ENCODE data around the gene PDSS2. TPM values are rescaled to one million over a fixed set of nuclear protein-coding genes. Genes with fewer than 3 reads are reported as not detected.
"Not testable (repeated sequence)": the region's sequence is repeated elsewhere in the genome, so short reads cannot be mapped to it uniquely, and the experiment has no call there.

Gene PDSS2
- total RNA-seq, 2 experiments from 2014 or later: 11.5 to 11.8 TPM

- H3K27me3 Mint-ChIP-seq, H3K4me1 Mint-ChIP-seq, H3K27ac Mint-ChIP-seq, DNase-seq, POLR2A ChIA-PET, H3K4me3 Mint-ChIP-seq: not testable (repeated sequence)
- peaks cover 26% of the 10 kb centered on the region for H3K36me3 Mint-ChIP-seq (ENCODE audit: low read depth)
- H3K9me3 Mint-ChIP-seq: peaks cover 20% of the 10 kb centered on the region
- CTCF ChIA-PET: interaction anchor here (0.6 to 0.7 kb wide), 2 partner anchors 10 to 1528 kb away, joined by 3 read pairs; no protein-coding TSS in a partner anchor
Measured at GRCh38 chr6:107425951-107426350, 33.4 kb downstream of the PDSS2 start.

GRCh38 chr6:107423474-107423990 lies 35.8 kb downstream of the PDSS2 start:
- ChIA-PET POLR2A (interaction anchor here (0.7 kb wide), 1 partner anchor 308 kb away, joined by 3 read pairs; no protein-coding TSS in a partner anchor), CTCF (no interaction called here)
- Mint-ChIP-seq H3K4me3 (no peak overlapping the region), H3K36me3 (ENCODE audit: low read depth) (peaks cover 18% of the 10 kb centered on the region), H3K27me3 (no peaks in the 10 kb centered on the region), H3K27ac (no peak overlapping the region), H3K9me3 (peaks cover 17% of the 10 kb centered on the region), H3K4me1 (no peaks in the 10 kb centered on the region)
- no peak for DNase-seq

- Mint-ChIP-seq H3K9me3 (peaks cover 11% of the 10 kb centered on the region), H3K36me3 (ENCODE audit: low read depth) (peaks cover 12% of the 10 kb centered on the region), H3K27ac (no peak overlapping the region)
Measured at GRCh38 chr6:107421696-107422256, 37.6 kb downstream of the PDSS2 start.

GRCh38 chr6:107419733-107420132 lies 39.6 kb downstream of the PDSS2 start:
- no peak for DNase-seq
- H3K4me1 Mint-ChIP-seq: no peaks in the 10 kb centered on the region
- POLR2A ChIA-PET: no interaction called here
- CTCF ChIA-PET: interaction anchor here (1.0 kb wide), 1 partner anchor 39 kb away, joined by 3 read pairs; the partner anchor contains the start of gene PDSS2
- H3K36me3 Mint-ChIP-seq (ENCODE audit: low read depth): peaks cover 3% of the 10 kb centered on the region
- H3K27ac Mint-ChIP-seq: no peak overlapping the region
- H3K27me3 Mint-ChIP-seq: no peaks in the 10 kb centered on the region
- no peaks in the 10 kb centered on the region for H3K9me3 Mint-ChIP-seq
- H3K4me3 Mint-ChIP-seq: no peak overlapping the region

More at GRCh38 chr6:107421696-107422256, 37.6 kb downstream of the PDSS2 start:
- H3K27me3 Mint-ChIP-seq: no peaks in the 10 kb centered on the region
- no peaks in the 10 kb centered on the region for H3K4me1 Mint-ChIP-seq
- ChIA-PET POLR2A (no interaction called here), CTCF (interaction anchor here (0.6 kb wide), 1 partner anchor 497 kb away, joined by 4 read pairs; no protein-coding TSS in a partner anchor)
- no peak for DNase-seq
- no peak overlapping the region for H3K4me3 Mint-ChIP-seq

GRCh38 chr6:107418118-107418517 lies 41.2 kb downstream of the PDSS2 start:
- Mint-ChIP-seq H3K4me3 (no peak overlapping the region), H3K4me1 (no peaks in the 10 kb centered on the region), H3K27me3 (no peaks in the 10 kb centered on the region), H3K27ac (no peak overlapping the region), H3K36me3 (ENCODE audit: low read depth) (no peaks in the 10 kb centered on the region), H3K9me3 (no peaks in the 10 kb centered on the region)
- ChIA-PET CTCF (no interaction called here), POLR2A (no interaction called here)
- DNase-seq: no peak

GRCh38 chr6:107416145-107416544 lies 43.2 kb downstream of the PDSS2 start:
- H3K27ac Mint-ChIP-seq: no peak overlapping the region
- H3K27me3 Mint-ChIP-seq: no peaks in the 10 kb centered on the region
- POLR2A ChIA-PET: no interaction called here
- H3K4me1 Mint-ChIP-seq: no peaks in the 10 kb centered on the region
- DNase-seq: no peak
- CTCF ChIA-PET: interaction anchor here (0.7 kb wide), 1 partner anchor 10 kb away, joined by 3 read pairs; no protein-coding TSS in a partner anchor
- H3K9me3 Mint-ChIP-seq: no peaks in the 10 kb centered on the region
- H3K36me3 Mint-ChIP-seq (ENCODE audit: low read depth): no peaks in the 10 kb centered on the region
- no peak overlapping the region for H3K4me3 Mint-ChIP-seq

- Mint-ChIP-seq H3K4me1 (no peaks in the 10 kb centered on the region), H3K9me3 (no peaks in the 10 kb centered on the region), H3K27me3 (no peaks in the 10 kb centered on the region), H3K27ac (no peak overlapping the region), H3K4me3 (no peak overlapping the region), H3K36me3 (ENCODE audit: low read depth) (no peaks in the 10 kb centered on the region)
- no peak for DNase-seq
- CTCF ChIA-PET: no interaction called here
- POLR2A ChIA-PET: no interaction called here
Measured at GRCh38 chr6:107413966-107414645, 45.3 kb downstream of the PDSS2 start.

- no peak overlapping the region for H3K27ac Mint-ChIP-seq
- ChIA-PET POLR2A (no interaction called here), CTCF (no interaction called here)
- no peak for DNase-seq
- no peaks in the 10 kb centered on the region for H3K27me3 Mint-ChIP-seq
- H3K4me3 Mint-ChIP-seq: no peak overlapping the region
- H3K36me3 Mint-ChIP-seq (ENCODE audit: low read depth): peaks cover 3% of the 10 kb centered on the region
- no peaks in the 10 kb centered on the region for H3K4me1 Mint-ChIP-seq
- no peaks in the 10 kb centered on the region for H3K9me3 Mint-ChIP-seq
Measured at GRCh38 chr6:107411161-107411560, 48.2 kb downstream of the PDSS2 start.

GRCh38 chr6:107409942-107410341 lies 49.4 kb downstream of the PDSS2 start:
- no peaks in the 10 kb centered on the region for H3K4me1 Mint-ChIP-seq
- CTCF ChIA-PET: no interaction called here
- H3K27me3 Mint-ChIP-seq: no peaks in the 10 kb centered on the region
- peaks cover 7% of the 10 kb centered on the region for H3K36me3 Mint-ChIP-seq (ENCODE audit: low read depth)
- H3K9me3 Mint-ChIP-seq: peaks cover 4% of the 10 kb centered on the region
- POLR2A ChIA-PET: no interaction called here
- H3K27ac Mint-ChIP-seq: no peak overlapping the region
- DNase-seq: no peak
- H3K4me3 Mint-ChIP-seq: no peak overlapping the region

- Mint-ChIP-seq H3K4me1 (no peaks in the 10 kb centered on the region), H3K9me3 (peaks cover 12% of the 10 kb centered on the region), H3K27me3 (no peaks in the 10 kb centered on the region), H3K4me3 (no peak overlapping the region), H3K36me3 (ENCODE audit: low read depth) (peaks cover 17% of the 10 kb centered on the region), H3K27ac (no peak overlapping the region)
- CTCF ChIA-PET: interaction anchor here (0.6 kb wide), 1 partner anchor 812 kb away, joined by 4 read pairs; no protein-coding TSS in a partner anchor
- POLR2A ChIA-PET: no interaction called here
- no peak for DNase-seq
Measured at GRCh38 chr6:107408714-107409113, 50.6 kb downstream of the PDSS2 start.

- ChIA-PET POLR2A (no interaction called here), CTCF (no interaction called here)
- no peaks in the 10 kb centered on the region for H3K4me1 Mint-ChIP-seq
- no peak overlapping the region for H3K4me3 Mint-ChIP-seq
- no peak for DNase-seq
- no peaks in the 10 kb centered on the region for H3K27me3 Mint-ChIP-seq
- peaks cover 35% of the 10 kb centered on the region for H3K9me3 Mint-ChIP-seq
- no peak overlapping the region for H3K27ac Mint-ChIP-seq
- peaks cover 42% of the 10 kb centered on the region for H3K36me3 Mint-ChIP-seq (ENCODE audit: low read depth)
Measured at GRCh38 chr6:107405002-107405401, 54.4 kb downstream of the PDSS2 start.

- ChIA-PET POLR2A (no interaction called here), CTCF (no interaction called here)
- Mint-ChIP-seq H3K36me3 (ENCODE audit: low read depth) (peaks cover 46% of the 10 kb centered on the region), H3K27ac (no peak overlapping the region), H3K9me3 (peaks cover 38% of the 10 kb centered on the region), H3K27me3 (no peaks in the 10 kb centered on the region), H3K4me3 (no peak overlapping the region), H3K4me1 (no peaks in the 10 kb centered on the region)
- DNase-seq: no peak
Measured at GRCh38 chr6:107402533-107402932, 56.8 kb downstream of the PDSS2 start.

GRCh38 chr6:107401573-107401972 lies 57.8 kb downstream of the PDSS2 start:
- H3K36me3 Mint-ChIP-seq (ENCODE audit: low read depth): peaks cover 43% of the 10 kb centered on the region

More at GRCh38 chr6:107401573-107401972, 57.8 kb downstream of the PDSS2 start:
- ChIA-PET CTCF (no interaction called here), POLR2A (no interaction called here)
- Mint-ChIP-seq H3K9me3 (peaks cover 38% of the 10 kb centered on the region), H3K27ac (no peak overlapping the region), H3K4me1 (no peaks in the 10 kb centered on the region), H3K27me3 (no peaks in the 10 kb centered on the region), H3K4me3 (no peak overlapping the region)
- DNase-seq: no peak

All from activated CD4-positive, alpha-beta memory T cell treated with anti-CD3 and anti-CD28 coated beads, Interleukin-2, amount 10 ng/mL, durations not matched to agents 7 days and 5 days (primary cell).